ENCODE measurements around the gene RPS6KB2. TPM values are rescaled to one million over a fixed set of nuclear protein-coding genes. Genes with fewer than 3 reads are reported as not detected.

Gene RPS6KB2
- total and polyA plus RNA-seq, 2 donors (not counting 1 experiment from before 2014, with no cell fraction given), result 81.8 to 131 TPM

DNA sequence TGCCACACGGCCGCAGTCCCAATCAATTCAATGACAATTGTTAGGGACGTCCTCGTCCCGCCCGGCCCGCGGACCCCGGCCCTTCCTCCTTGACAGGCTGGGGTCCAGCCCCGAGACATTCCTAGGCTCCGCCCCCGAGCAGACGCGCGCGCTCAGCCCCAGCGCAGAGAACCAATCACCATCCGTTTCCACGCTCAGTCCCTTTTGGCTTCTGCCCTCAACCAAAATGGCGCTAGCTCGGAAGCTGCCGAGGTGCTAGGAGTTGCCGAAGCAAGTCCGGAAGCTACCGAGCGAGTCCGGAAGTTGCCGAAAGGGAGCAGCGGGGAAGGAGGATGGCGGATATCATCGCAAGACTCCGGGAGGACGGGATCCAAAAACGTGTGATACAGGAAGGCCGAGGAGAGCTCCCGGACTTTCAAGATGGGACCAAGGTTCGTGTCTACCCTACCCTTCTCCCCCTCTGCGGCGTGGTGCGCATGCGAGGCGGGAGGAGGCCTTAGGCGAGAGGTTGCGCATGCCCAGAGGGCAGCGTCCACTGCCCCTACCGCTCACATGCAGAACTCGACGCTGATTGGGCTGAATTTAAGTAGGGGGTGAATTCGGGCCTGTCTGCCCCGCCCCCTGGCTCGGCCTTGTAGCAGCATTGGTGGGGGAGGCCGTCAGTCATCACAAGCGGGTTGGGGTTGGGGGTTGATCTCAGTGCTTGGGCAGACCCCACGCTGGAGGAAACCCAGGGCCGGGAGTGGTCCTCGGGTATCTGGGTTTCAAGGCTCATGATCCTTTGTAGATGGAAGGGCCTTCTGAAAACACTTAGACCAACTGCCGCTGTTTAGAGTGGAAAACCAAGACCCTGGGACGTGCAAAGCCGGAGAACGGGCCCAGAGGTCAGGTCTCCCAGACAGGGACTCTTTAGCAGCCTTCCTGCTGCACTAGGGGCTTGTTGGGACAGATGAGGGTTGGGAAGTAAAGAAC lies 54.8 kb downstream of the RPS6KB2 start, which contains the start of gene AIP:
AIP (plus strand) TSS at position 200 of the 972 bp plus-strand sequence; CDS start at position 333, 133 bp downstream.
- peak within 1 kb of the TSS; percentile 71 for H3K9ac ChIP-seq (ENCODE audit: low read length)
- peak; percentile 87 for ATAC-seq (ENCODE audit: low read depth)
- peaks cover 0 to 18% of the 10 kb centered on the region in 2 experiments for H3K36me3 ChIP-seq (replicated peaks in 1 of 2; ENCODE audit: control extremely low read depth in 1 of 2, control insufficient read depth in 1 of 2, extremely low read depth in 1 of 2, insufficient read depth in 2 of 2, low read length in 1 of 2)
- peaks cover 42% of the 10 kb centered on the region for H3K79me2 ChIP-seq (ENCODE audit: control insufficient read depth, insufficient read depth, low read length)
- peak within 1 kb of the TSS; percentile 56 to 99 (median 68) for H3K4me3 ChIP-seq (ENCODE audit: control extremely low read depth in 1 of 5, extremely low read depth in 1 of 5, insufficient read depth in 1 of 5, low read depth in 2 of 5, low read length in 4 of 5)
- Mint-ChIP-seq H3K27me3 (no peaks in the 10 kb centered on the region), H3K4me1 (peaks cover 56% of the 10 kb centered on the region), H3K9me3 (ENCODE audit: insufficient read depth) (no peaks in the 10 kb centered on the region), H3K27ac (peak within 1 kb of the TSS; percentile 100), H3K4me3 (peak within 1 kb of the TSS; percentile 99)
- peak within 1 kb of the TSS; percentile 89 for H3K4me2 ChIP-seq (replicated peaks; ENCODE audit: low read depth, low read length, poor library complexity, severe bottlenecking)
- no peak for TF ChIP-seq EZH2 (IDR thresholded peaks at IDR 0.05; ENCODE audit: borderline replicate concordance, insufficient read depth, low read depth, low read length, poor library complexity, severe bottlenecking)
- TF ChIP-seq, protein P1, sequence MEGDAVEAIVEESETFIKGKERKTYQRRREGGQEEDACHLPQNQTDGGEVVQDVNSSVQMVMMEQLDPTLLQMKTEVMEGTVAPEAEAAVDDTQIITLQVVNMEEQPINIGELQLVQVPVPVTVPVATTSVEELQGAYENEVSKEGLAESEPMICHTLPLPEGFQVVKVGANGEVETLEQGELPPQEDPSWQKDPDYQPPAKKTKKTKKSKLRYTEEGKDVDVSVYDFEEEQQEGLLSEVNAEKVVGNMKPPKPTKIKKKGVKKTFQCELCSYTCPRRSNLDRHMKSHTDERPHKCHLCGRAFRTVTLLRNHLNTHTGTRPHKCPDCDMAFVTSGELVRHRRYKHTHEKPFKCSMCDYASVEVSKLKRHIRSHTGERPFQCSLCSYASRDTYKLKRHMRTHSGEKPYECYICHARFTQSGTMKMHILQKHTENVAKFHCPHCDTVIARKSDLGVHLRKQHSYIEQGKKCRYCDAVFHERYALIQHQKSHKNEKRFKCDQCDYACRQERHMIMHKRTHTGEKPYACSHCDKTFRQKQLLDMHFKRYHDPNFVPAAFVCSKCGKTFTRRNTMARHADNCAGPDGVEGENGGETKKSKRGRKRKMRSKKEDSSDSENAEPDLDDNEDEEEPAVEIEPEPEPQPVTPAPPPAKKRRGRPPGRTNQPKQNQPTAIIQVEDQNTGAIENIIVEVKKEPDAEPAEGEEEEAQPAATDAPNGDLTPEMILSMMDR (IDR thresholded peaks at IDR 0.05), result no peak
- intact Hi-C loops (cut with micrococcal nuclease), result loop anchor here (1.0 to 2.0 kb wide), 7 partner anchors 14 to 206 kb away; partner anchors contain the start of genes CDK2AP2, PITPNM1, PTPRCAP and RPS6KB2
- no peaks in the 10 kb centered on the region for H3K27me3 ChIP-seq (replicated peaks in 1 of 4; ENCODE audit: control extremely low read depth in 1 of 4, control insufficient read depth in 3 of 4, insufficient read depth in 4 of 4, low read length in 3 of 4)
- peak within 1 kb of the TSS; percentile 83 for H2AFZ ChIP-seq (ENCODE audit: insufficient read depth, low read depth, low read length, poor library complexity, severe bottlenecking)
- peaks cover 38 to 56% of the 10 kb centered on the region in 2 donors for H3K4me1 ChIP-seq (ENCODE audit: control insufficient read depth in 2 of 2, insufficient read depth in 2 of 2, low read length in 2 of 2)
- peak within 1 kb of the TSS; percentile 75 to 79 for H3K27ac ChIP-seq (ENCODE audit: low read length in 2 of 2)
- ChIA-PET POLR2A (interaction anchor here (0.5 to 4.9 kb wide), 16 partner anchors 8 to 195 kb away, joined by 3 to 53 read pairs (median 4); partner anchors contain the start of genes PITPNM1, POLD4, PPP1CA and PTPRCAP), CTCF (interaction anchor here (0.8 to 4.0 kb wide), 11 partner anchors 15 to 132 kb away, joined by 3 to 19 read pairs (median 5); partner anchors contain the start of genes PITPNM1, PPP1CA, RAD9A and RPS6KB2)
- peaks cover 35% of the 10 kb centered on the region for H4K20me1 ChIP-seq (ENCODE audit: control insufficient read depth, insufficient read depth, low read length, poor library complexity, severe bottlenecking)
- peak; percentile 98 for DNase-seq
- 11% methylated on average over 59 of the region's 60 CpGs for WGBS (ENCODE audit: insufficient coverage)
- H3K9me3 ChIP-seq (ENCODE audit: control extremely low read depth in 1 of 3, control insufficient read depth in 2 of 3, insufficient read depth in 1 of 3, low read length in 2 of 3), result no peaks in the 10 kb centered on the region
